H1 (cell line): ENCODE measurements around the gene CRTC3. TPM values are rescaled to one million over a fixed set of nuclear protein-coding genes. Genes with fewer than 3 reads are reported as not detected.

ENCODE experiments used
- CTCF ChIA-PET: fragments of 300-600 bp; sonication (Branson Sonifier 250); formaldehyde crosslinking; loops from one replicate; lab custom pipeline; 2021; ENCODE audit not compliant: partially characterized antibody; lab: Charles Lee
- POLR2A ChIA-PET: fragments of 300-600 bp; sonication (Branson Sonifier 250); formaldehyde crosslinking; loops from one replicate; lab custom pipeline; 2021; ENCODE audit warnings: inconsistent platforms; ENCODE audit not compliant: partially characterized antibody; lab: Charles Lee
- DNase-seq, 2 experiments: peaks; one replicate each; pipeline versions ENCODE4 v3.0.0 to v3.0.0-alpha.2; 2010 to 2022; ENCODE audit warnings: low spot score in 2 of 2, low read depth in 1 of 2, mixed read lengths in 1 of 2
- FAIRE-seq: peaks from 2 replicates; lab custom pipeline; 2011; peaks lifted over from hg19 to GRCh38; lab: Jason Lieb, UNC
- H2AFZ ChIP-seq: 2 replicates; pipeline ENCODE4 v1.8.1; 2012; ENCODE audit warnings: low read length, inconsistent platforms
- H2AK5ac ChIP-seq: 2 replicates; pipeline ENCODE4 v1.6.1; 2013; ENCODE audit warnings: low read depth, low read length
- H2BK120ac ChIP-seq: replicated peaks from 2 replicates; pipeline ENCODE3; 2013; ENCODE audit warnings: low read depth, low read length, inconsistent platforms
- H2BK12ac ChIP-seq: 2 replicates; pipeline ENCODE4 v1.6.1; 2013; ENCODE audit warnings: low read depth, low read length
- H2BK15ac ChIP-seq: 2 replicates; pipeline ENCODE4 v1.6.1; 2013; ENCODE audit warnings: low read length
- H2BK20ac ChIP-seq: 2 replicates; pipeline ENCODE4 v1.6.1; 2013; ENCODE audit warnings: low read length
- H2BK5ac ChIP-seq: 2 replicates; pipeline ENCODE4 v1.6.1; 2013; ENCODE audit warnings: low read depth, low read length
- H3K14ac ChIP-seq: 2 replicates; pipeline ENCODE4 v1.6.1; 2013; ENCODE audit warnings: inconsistent platforms; ENCODE audit not compliant: insufficient read length
- H3K18ac ChIP-seq: 2 replicates; pipeline ENCODE4 v1.6.1; 2013; ENCODE audit warnings: low read length; ENCODE audit errors: extremely low read depth
- H3K23ac ChIP-seq: 2 replicates; pipeline ENCODE4 v1.6.1; 2013; ENCODE audit warnings: inconsistent platforms; ENCODE audit not compliant: insufficient read length
- H3K23me2 ChIP-seq: 2 replicates; pipeline ENCODE4 v1.6.1; 2013; ENCODE audit warnings: low read depth, low read length
- H3K27ac ChIP-seq: 2 replicates; pipeline ENCODE4 v1.6.1; 2011; ENCODE audit warnings: low read depth, low read length, inconsistent platforms
- H3K27me3 ChIP-seq, 4 experiments: replicated peaks in 1 of 4; 1 replicate in 1 of 4; 2 replicates in 3 of 4; pipeline versions ENCODE4 v1.6.1 to v1.8.1; 2011 to 2013; ENCODE audit warnings: low read length in 3 of 4, mild to moderate bottlenecking in 3 of 4, inconsistent platforms in 2 of 4, mixed read lengths in 2 of 4, moderate library complexity in 1 of 4; ENCODE audit not compliant: control insufficient read depth in 3 of 4, insufficient read depth in 3 of 4; ENCODE audit errors: extremely low read depth in 1 of 4
- H3K36me3 ChIP-seq, 4 experiments: 2 replicates each; pipeline versions ENCODE4 v1.6.1 to v1.8.1; 2011 to 2013; ENCODE audit warnings: mild to moderate bottlenecking in 4 of 4, low read length in 3 of 4, moderate library complexity in 2 of 4, control low read depth in 1 of 4, inconsistent platforms in 1 of 4; ENCODE audit not compliant: insufficient read depth in 4 of 4, control insufficient read depth in 2 of 4
- H3K4ac ChIP-seq: replicated peaks from 2 replicates; pipeline ENCODE3; 2013; ENCODE audit warnings: low read length, low read depth, mixed read lengths, inconsistent platforms; ENCODE audit not compliant: insufficient read length
- H3K4me1 ChIP-seq, 4 experiments: replicated peaks in 1 of 4; 1 replicate in 1 of 4; 2 replicates in 3 of 4; pipeline versions ENCODE4 v1.6.1 to v1.8.1; 2011 to 2013; ENCODE audit warnings: low read length in 3 of 4, inconsistent platforms in 2 of 4, mixed read lengths in 1 of 4; ENCODE audit not compliant: insufficient read depth in 4 of 4, control insufficient read depth in 3 of 4
- H3K4me2 ChIP-seq, 2 experiments: 2 replicates each; pipeline versions ENCODE4 v1.6.1 to v1.8.1; 2011 to 2013; ENCODE audit warnings: low read depth in 2 of 2, low read length in 2 of 2, control low read depth in 1 of 2, inconsistent platforms in 1 of 2, mild to moderate bottlenecking in 1 of 2; ENCODE audit not compliant: insufficient read depth in 1 of 2
- H3K4me3 ChIP-seq, 4 experiments: fragments of 200-600, 300-600 bp in 1 of 4; sonication (generic), shearing (Covaris generic), sonication (Bioruptor Twin) in 1 of 4; 2 replicates each; pipeline versions ENCODE4 v1.5.1 to v1.8.1; 2011 to 2016; ENCODE audit warnings: low read length in 4 of 4, low read depth in 3 of 4, control low read depth in 2 of 4, inconsistent platforms in 2 of 4, mild to moderate bottlenecking in 2 of 4, mixed read lengths in 1 of 4, moderate library complexity in 1 of 4; ENCODE audit not compliant: insufficient read depth in 2 of 4; ENCODE audit errors: extremely low read depth in 1 of 4
- H3K56ac ChIP-seq: replicated peaks from 2 replicates; pipeline ENCODE3; 2013; ENCODE audit warnings: low read depth, mild to moderate bottlenecking, mixed read lengths, low read length, inconsistent platforms; ENCODE audit not compliant: insufficient read length
- H3K79me1 ChIP-seq: 2 replicates; pipeline ENCODE4 v1.6.1; 2013; ENCODE audit warnings: low read depth, low read length, control low read depth
- H3K79me2 ChIP-seq, 2 experiments: 2 replicates each; pipeline versions ENCODE4 v1.6.1 to v1.8.1; 2012 to 2013; ENCODE audit warnings: low read length in 2 of 2, mild to moderate bottlenecking in 2 of 2, inconsistent platforms in 1 of 2; ENCODE audit not compliant: insufficient read depth in 2 of 2, control insufficient read depth in 1 of 2
- H3K9ac ChIP-seq, 4 experiments: replicated peaks in 1 of 4; 1 replicate in 1 of 4; 2 replicates in 3 of 4; pipeline versions ENCODE4 v1.6.1 to v1.8.1; 2011 to 2013; ENCODE audit warnings: low read depth in 3 of 4, low read length in 3 of 4, control low read depth in 2 of 4, mild to moderate bottlenecking in 2 of 4, moderate library complexity in 2 of 4, inconsistent platforms in 1 of 4; ENCODE audit errors: extremely low read depth in 1 of 4
- H3K9me3 ChIP-seq, 2 experiments: 2 replicates each; pipeline versions ENCODE4 v1.6.1 to v1.8.1; 2012 to 2013; ENCODE audit warnings: mild to moderate bottlenecking in 2 of 2, moderate library complexity in 2 of 2, control low read depth in 1 of 2, inconsistent platforms in 1 of 2, low read depth in 1 of 2, low read length in 1 of 2, mixed read lengths in 1 of 2; ENCODE audit not compliant: insufficient read depth in 2 of 2
- H4K20me1 ChIP-seq, 2 experiments: replicated peaks in 1 of 2; 2 replicates each; pipeline versions ENCODE3 to v1.8.1; 2011 to 2013; ENCODE audit warnings: inconsistent platforms in 2 of 2, low read length in 2 of 2, mild to moderate bottlenecking in 1 of 2; ENCODE audit not compliant: insufficient read depth in 2 of 2, control insufficient read depth in 1 of 2
- H4K5ac ChIP-seq: 2 replicates; pipeline ENCODE4 v1.6.1; 2013; ENCODE audit warnings: low read length, low read depth, mixed read lengths, inconsistent platforms; ENCODE audit not compliant: insufficient read length
- H4K8ac ChIP-seq: 2 replicates; pipeline ENCODE4 v1.8.0; 2013; ENCODE audit warnings: mild to moderate bottlenecking, moderate library complexity, low read length, inconsistent platforms; ENCODE audit not compliant: insufficient read depth; ENCODE audit errors: extremely low read depth
- H4K91ac ChIP-seq: replicated peaks from 2 replicates; pipeline ENCODE3; 2013; ENCODE audit warnings: low read length, mixed read lengths, inconsistent platforms; ENCODE audit not compliant: insufficient read length
- CEBPB ChIP-seq: IDR thresholded peaks from 2 replicates; pipeline ENCODE4 v1.6.1; 2012; ENCODE audit warnings: low read depth, low read length
- SUZ12 ChIP-seq: fragments of 200-600 bp; sonication (generic); IDR thresholded peaks from 2 replicates; pipeline ENCODE4 v1.6.1; 2012; ENCODE audit warnings: mild to moderate bottlenecking, inconsistent platforms, low read length, moderate library complexity, mixed read lengths
- WGBS, 2 experiments: shearing (Covaris generic) in 1 of 2; methylation state at CpG; one replicate each; pipeline versions ENCODE4 v1.1.6 to v1.1.7; 2013 to 2015; ENCODE audit warnings: low lambda C conversion rate in 2 of 2, mixed read lengths in 2 of 2, inconsistent platforms in 1 of 2, low coverage in 1 of 2, missing lambda C conversion rate in 1 of 2; ENCODE audit not compliant: insufficient replicate concordance in 2 of 2, insufficient coverage in 1 of 2, insufficient read length in 1 of 2; ENCODE audit errors: extremely low coverage in 1 of 2, missing lambda C conversion rate in 1 of 2; 5-methylcytosine and 5-hydroxymethylcytosine counted together
- polyA plus RNA-seq, 7 experiments: library from polyadenylated mRNA; depleted of rRNA in 3 of 7; stranded (reverse) in 5 of 7; unstranded in 2 of 7; fragments of >200 nt in 5 of 7; fragments of 200-250 nt in 2 of 7; gene quantifications; 1 replicate in 5 of 7; 2 replicates in 1 of 7; 4 replicates in 1 of 7; pipeline versions ENCODE4 v1.2.1 to v1.2.3, GENCODE V29; 2011 to 2013; ENCODE audit warnings: missing spikeins in 2 of 7, mixed read lengths in 2 of 7
- total RNA-seq: library from RNA; stranded (reverse); fragmentation: NEBNext Ultra II Directional; extraction: Animal tissue kit (Norgen Biotek cat#: 25700); gene quantifications from 2 replicates; pipeline ENCODE4 v1.2.1, GENCODE V29; 2021

Gene CRTC3
- total and polyA plus RNA-seq, 2 of the 8 experiments (the other 6 are each of a cell fraction or from before 2014, with no cell fraction given), result 5.0 to 5.3 TPM

DNA sequence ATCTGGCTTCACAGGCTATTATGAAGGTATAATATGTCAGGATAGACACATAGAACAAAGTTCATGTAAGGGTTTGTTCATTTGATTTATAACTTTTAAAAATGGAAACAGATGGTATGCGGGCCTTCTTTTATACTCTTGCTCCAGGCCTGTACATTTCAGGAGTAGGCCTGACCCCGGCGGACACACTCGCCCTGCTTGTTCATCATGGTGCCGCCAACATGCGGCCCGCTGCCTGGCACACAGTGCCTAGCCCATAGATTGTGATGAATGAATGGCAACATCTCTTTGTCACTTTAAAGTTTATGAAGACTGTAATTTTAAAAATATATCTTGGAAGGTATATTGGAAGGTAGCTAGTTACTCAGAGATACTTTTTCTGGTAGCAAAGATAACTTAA is 95.3 kb downstream of the CRTC3 start:
- no peaks in the 10 kb centered on the region for H3K27me3 ChIP-seq
- no peak overlapping the region for H4K8ac ChIP-seq
- no peak overlapping the region for H2BK15ac ChIP-seq
- no peak overlapping the region for H4K91ac ChIP-seq
- H3K9ac ChIP-seq, result no peak overlapping the region
- no peaks in the 10 kb centered on the region; a peak in 1 of 7 replicates for H3K4me1 ChIP-seq
- DNase-seq (no peak), FAIRE-seq (no peak)
- H4K5ac ChIP-seq, result no peak overlapping the region
- no peak overlapping the region for H2BK120ac ChIP-seq
- no peaks in the 10 kb centered on the region for H3K79me2 ChIP-seq
- H3K56ac ChIP-seq, result no peak overlapping the region
- no peak for TF ChIP-seq SUZ12
- TF ChIP-seq CEBPB, result no peak
- H3K4ac ChIP-seq, result no peak overlapping the region
- ChIA-PET CTCF (no interaction called here), POLR2A (no interaction called here)
- no peak overlapping the region for H3K27ac ChIP-seq
- H3K4me3 ChIP-seq, result no peak overlapping the region
- no peaks in the 10 kb centered on the region for H3K79me1 ChIP-seq
- 96% methylated on average over 7 of the region's 7 CpGs; no CpG with 5 or more reads in 1 of the 2 experiments for WGBS, 2 experiments
- H3K9me3 ChIP-seq, result no peaks in the 10 kb centered on the region
- no peak overlapping the region for H2BK12ac ChIP-seq
- H4K20me1 ChIP-seq, result peaks cover 0 to 2% of the 10 kb centered on the region in 2 experiments
- no peak overlapping the region for H3K4me2 ChIP-seq
- no peak overlapping the region for H2AK5ac ChIP-seq
- no peak overlapping the region for H3K14ac ChIP-seq
- no peak overlapping the region for H3K23ac ChIP-seq
- no peaks in the 10 kb centered on the region; a peak in 2 of 8 replicates for H3K36me3 ChIP-seq
- no peak overlapping the region for H2AFZ ChIP-seq
- no peak overlapping the region for H3K18ac ChIP-seq
- H3K23me2 ChIP-seq, result no peaks in the 10 kb centered on the region
- no peak overlapping the region for H2BK5ac ChIP-seq
- no peak overlapping the region for H2BK20ac ChIP-seq
